Keratinocyte (primary cell): ENCODE data around the gene SOX10.

Experiments used
- EZH2 ChIP-seq: IDR thresholded peaks from one replicate; pipeline ENCODE4 v1.6.1; 2012; ENCODE audit warnings: inconsistent platforms, mild to moderate bottlenecking, low read length, moderate library complexity
- TF ChIP-seq, protein P1 (sequence below), 3 experiments: IDR thresholded peaks in 1 of 3; conservative IDR thresholded peaks in 1 of 3; optimal IDR thresholded peaks in 1 of 3; 2 replicates in 2 of 3; 3 replicates in 1 of 3; pipeline versions ENCODE3 to v1.5.1; 2011; ENCODE audit warnings: low read length in 3 of 3, mild to moderate bottlenecking in 3 of 3, moderate library complexity in 2 of 3, control low read depth in 1 of 3, inconsistent platforms in 1 of 3; ENCODE audit not compliant: insufficient read depth in 2 of 3; ENCODE audit errors: extremely low read depth in 1 of 3

DNA sequence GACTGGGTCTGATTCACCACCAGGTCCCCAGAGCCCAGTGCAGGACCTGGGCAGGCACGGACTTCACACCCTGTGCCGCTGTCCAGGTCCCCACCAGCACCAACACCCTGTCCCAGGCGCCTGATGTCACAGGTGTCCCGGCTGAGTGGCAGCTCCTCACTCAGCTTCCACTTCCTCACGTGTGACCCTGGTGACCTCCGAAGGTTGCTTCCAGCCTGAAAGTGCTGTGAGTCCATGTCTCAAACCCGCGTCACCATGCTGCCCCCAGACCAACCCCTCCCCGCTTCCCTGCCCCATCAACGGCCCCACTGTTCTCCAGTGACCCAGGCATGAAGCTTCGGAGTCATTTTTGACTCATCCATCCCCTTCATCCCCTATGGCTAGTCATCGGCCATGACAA lies 47.1 kb upstream of the SOX10 start:
- TF ChIP-seq, protein P1, sequence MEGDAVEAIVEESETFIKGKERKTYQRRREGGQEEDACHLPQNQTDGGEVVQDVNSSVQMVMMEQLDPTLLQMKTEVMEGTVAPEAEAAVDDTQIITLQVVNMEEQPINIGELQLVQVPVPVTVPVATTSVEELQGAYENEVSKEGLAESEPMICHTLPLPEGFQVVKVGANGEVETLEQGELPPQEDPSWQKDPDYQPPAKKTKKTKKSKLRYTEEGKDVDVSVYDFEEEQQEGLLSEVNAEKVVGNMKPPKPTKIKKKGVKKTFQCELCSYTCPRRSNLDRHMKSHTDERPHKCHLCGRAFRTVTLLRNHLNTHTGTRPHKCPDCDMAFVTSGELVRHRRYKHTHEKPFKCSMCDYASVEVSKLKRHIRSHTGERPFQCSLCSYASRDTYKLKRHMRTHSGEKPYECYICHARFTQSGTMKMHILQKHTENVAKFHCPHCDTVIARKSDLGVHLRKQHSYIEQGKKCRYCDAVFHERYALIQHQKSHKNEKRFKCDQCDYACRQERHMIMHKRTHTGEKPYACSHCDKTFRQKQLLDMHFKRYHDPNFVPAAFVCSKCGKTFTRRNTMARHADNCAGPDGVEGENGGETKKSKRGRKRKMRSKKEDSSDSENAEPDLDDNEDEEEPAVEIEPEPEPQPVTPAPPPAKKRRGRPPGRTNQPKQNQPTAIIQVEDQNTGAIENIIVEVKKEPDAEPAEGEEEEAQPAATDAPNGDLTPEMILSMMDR (optimal IDR thresholded peaks at IDR 0.05 in 1 of 3, IDR thresholded peaks at IDR 0.05 in 1 of 3, conservative IDR thresholded peaks at IDR 0.05 in 1 of 3; ENCODE audit: extremely low read depth in 1 of 3, insufficient read depth in 2 of 3, low read length in 3 of 3): no peak
- TF ChIP-seq EZH2: no peak
